ENCODE results near the gene AIFM1. TPM values are rescaled to one million over a fixed set of nuclear protein-coding genes. Genes with fewer than 3 reads are reported as not detected.

Gene AIFM1
- total RNA-seq, 1 donor from 2014 or later = 47.7 TPM

GRCh38 chrX:130158311-130158710 lies 7.3 kb downstream of the AIFM1 start:
- Histone ChIP-seq H3K36me3 (no peaks in the 10 kb centered on the region), H2AFZ (replicated peaks) (no peak overlapping the region), H3K9me3 (ENCODE audit: low read depth) (no peaks in the 10 kb centered on the region), H3K27ac (no peak overlapping the region), H3K4me3 (no peak overlapping the region), H3K79me2 (ENCODE audit: low read depth) (peaks cover 8% of the 10 kb centered on the region), H3K4me2 (no peak overlapping the region), H3K4me1 (no peaks in the 10 kb centered on the region), H3K27me3 (no peaks in the 10 kb centered on the region), H4K20me1 (ENCODE audit: low read depth) (no peaks in the 10 kb centered on the region), H3K9ac (no peak overlapping the region), H3F3A (ENCODE audit: low read depth) (no peaks in the 10 kb centered on the region)
- TF ChIP-seq EZH2 (IDR thresholded peaks at IDR 0.05) (no peak), CTCF (IDR thresholded peaks at IDR 0.05) (no peak), EZH2phosphoT487 (IDR thresholded peaks at IDR 0.05) (no peak)
- Mint-ChIP-seq H3K36me3 (peaks cover 7% of the 10 kb centered on the region), H3K27ac (no peak overlapping the region), H3K9me3 (no peaks in the 10 kb centered on the region), H3K4me3 (no peak overlapping the region), H3K27me3 (ENCODE audit: insufficient read depth, low read depth) (no peaks in the 10 kb centered on the region), H3K4me1 (peaks cover 4% of the 10 kb centered on the region)
- no peak for DNase-seq (ENCODE audit: low spot score)

- Histone ChIP-seq H3K9ac (no peak overlapping the region), H3K4me1 (no peaks in the 10 kb centered on the region), H3K36me3 (no peaks in the 10 kb centered on the region), H3K9me3 (ENCODE audit: low read depth) (no peaks in the 10 kb centered on the region), H3K27ac (no peak overlapping the region), H3K4me3 (no peak overlapping the region), H3K27me3 (no peaks in the 10 kb centered on the region), H3F3A (ENCODE audit: low read depth) (no peaks in the 10 kb centered on the region), H3K79me2 (ENCODE audit: low read depth) (no peaks in the 10 kb centered on the region), H2AFZ (replicated peaks) (no peak overlapping the region), H3K4me2 (no peak overlapping the region), H4K20me1 (ENCODE audit: low read depth) (no peaks in the 10 kb centered on the region)
- H3K4me3 Mint-ChIP-seq = no peak overlapping the region
- H3K36me3 Mint-ChIP-seq = peaks cover 4% of the 10 kb centered on the region
- no peak overlapping the region for H3K27ac Mint-ChIP-seq
- no peaks in the 10 kb centered on the region for H3K9me3 Mint-ChIP-seq
- no peak for DNase-seq (ENCODE audit: low spot score)
- H3K4me1 Mint-ChIP-seq = no peaks in the 10 kb centered on the region
- TF ChIP-seq EZH2phosphoT487 (IDR thresholded peaks at IDR 0.05) = no peak
- no peak for TF ChIP-seq CTCF (IDR thresholded peaks at IDR 0.05)
- no peaks in the 10 kb centered on the region for H3K27me3 Mint-ChIP-seq (ENCODE audit: insufficient read depth, low read depth)
Measured at GRCh38 chrX:130155564-130155963, 10.1 kb downstream of the AIFM1 start.

- H2AFZ ChIP-seq (replicated peaks) = no peak overlapping the region
- no peaks in the 10 kb centered on the region for H3K4me1 ChIP-seq
- H3K79me2 ChIP-seq (ENCODE audit: low read depth) = no peaks in the 10 kb centered on the region
- TF ChIP-seq EZH2phosphoT487 (IDR thresholded peaks at IDR 0.05) (no peak), EZH2 (IDR thresholded peaks at IDR 0.05) (no peak)
- H3K27me3 ChIP-seq = no peaks in the 10 kb centered on the region
- H3K36me3 ChIP-seq = no peaks in the 10 kb centered on the region
- Mint-ChIP-seq H3K4me3 (no peak overlapping the region), H3K4me1 (no peaks in the 10 kb centered on the region), H3K27ac (no peak overlapping the region), H3K36me3 (peaks cover 25% of the 10 kb centered on the region), H3K27me3 (ENCODE audit: insufficient read depth, low read depth) (no peaks in the 10 kb centered on the region), H3K9me3 (no peaks in the 10 kb centered on the region)
- no peak overlapping the region for H3K9ac ChIP-seq
- H3K9me3 ChIP-seq (ENCODE audit: low read depth) = no peaks in the 10 kb centered on the region
- H4K20me1 ChIP-seq (ENCODE audit: low read depth) = no peaks in the 10 kb centered on the region
- H3K4me2 ChIP-seq = no peak overlapping the region
- DNase-seq (ENCODE audit: low spot score) = no peak
- H3F3A ChIP-seq (ENCODE audit: low read depth) = no peaks in the 10 kb centered on the region
- H3K27ac ChIP-seq = no peak overlapping the region
- H3K4me3 ChIP-seq = no peak overlapping the region
Measured at GRCh38 chrX:130147631-130148030, 18.0 kb downstream of the AIFM1 start.

- no peaks in the 10 kb centered on the region for H3K9me3 Mint-ChIP-seq
Measured at GRCh38 chrX:130145123-130145522, 20.5 kb downstream of the AIFM1 start.

More at GRCh38 chrX:130145123-130145522, 20.5 kb downstream of the AIFM1 start:
- H3K4me1 Mint-ChIP-seq = peaks cover under 1% of the 10 kb centered on the region
- Histone ChIP-seq H3F3A (ENCODE audit: low read depth) (peaks cover 3% of the 10 kb centered on the region), H3K4me3 (no peak overlapping the region), H3K9ac (no peak overlapping the region), H3K4me2 (no peak overlapping the region), H3K79me2 (ENCODE audit: low read depth) (no peaks in the 10 kb centered on the region), H3K4me1 (peaks cover 2% of the 10 kb centered on the region), H4K20me1 (ENCODE audit: low read depth) (no peaks in the 10 kb centered on the region), H3K9me3 (ENCODE audit: low read depth) (no peaks in the 10 kb centered on the region), H3K36me3 (no peaks in the 10 kb centered on the region), H2AFZ (replicated peaks) (no peak overlapping the region), H3K27me3 (no peaks in the 10 kb centered on the region), H3K27ac (no peak overlapping the region)
- no peak overlapping the region for H3K27ac Mint-ChIP-seq
- DNase-seq (ENCODE audit: low spot score) = no peak
- no peaks in the 10 kb centered on the region for H3K27me3 Mint-ChIP-seq (ENCODE audit: insufficient read depth, low read depth)
- H3K36me3 Mint-ChIP-seq = peaks cover 39% of the 10 kb centered on the region
- H3K4me3 Mint-ChIP-seq = no peak overlapping the region
- TF ChIP-seq CTCF (IDR thresholded peaks at IDR 0.05) (no peak), EZH2phosphoT487 (IDR thresholded peaks at IDR 0.05) (no peak), EZH2 (IDR thresholded peaks at IDR 0.05) (no peak)
